Smooth muscle cell of the pulmonary artery (primary cell): ENCODE data around the gene RIMOC1. TPM values are rescaled to one million over a fixed set of nuclear protein-coding genes. Genes with fewer than 3 reads are reported as not detected.

Source experiments
- total RNA-seq: library from RNA; depleted of rRNA; stranded (reverse); fragments of >200 nt; gene quantifications from 2 replicates; pipeline ENCODE4 v1.2.3, GENCODE V29; 2014

Gene RIMOC1, protein sequence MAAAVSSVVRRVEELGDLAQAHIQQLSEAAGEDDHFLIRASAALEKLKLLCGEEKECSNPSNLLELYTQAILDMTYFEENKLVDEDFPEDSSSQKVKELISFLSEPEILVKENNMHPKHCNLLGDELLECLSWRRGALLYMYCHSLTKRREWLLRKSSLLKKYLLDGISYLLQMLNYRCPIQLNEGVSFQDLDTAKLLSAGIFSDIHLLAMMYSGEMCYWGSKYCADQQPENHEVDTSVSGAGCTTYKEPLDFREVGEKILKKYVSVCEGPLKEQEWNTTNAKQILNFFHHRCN
- 17.2 and 18.4 TPM in 2 replicates for total RNA-seq

DNA sequence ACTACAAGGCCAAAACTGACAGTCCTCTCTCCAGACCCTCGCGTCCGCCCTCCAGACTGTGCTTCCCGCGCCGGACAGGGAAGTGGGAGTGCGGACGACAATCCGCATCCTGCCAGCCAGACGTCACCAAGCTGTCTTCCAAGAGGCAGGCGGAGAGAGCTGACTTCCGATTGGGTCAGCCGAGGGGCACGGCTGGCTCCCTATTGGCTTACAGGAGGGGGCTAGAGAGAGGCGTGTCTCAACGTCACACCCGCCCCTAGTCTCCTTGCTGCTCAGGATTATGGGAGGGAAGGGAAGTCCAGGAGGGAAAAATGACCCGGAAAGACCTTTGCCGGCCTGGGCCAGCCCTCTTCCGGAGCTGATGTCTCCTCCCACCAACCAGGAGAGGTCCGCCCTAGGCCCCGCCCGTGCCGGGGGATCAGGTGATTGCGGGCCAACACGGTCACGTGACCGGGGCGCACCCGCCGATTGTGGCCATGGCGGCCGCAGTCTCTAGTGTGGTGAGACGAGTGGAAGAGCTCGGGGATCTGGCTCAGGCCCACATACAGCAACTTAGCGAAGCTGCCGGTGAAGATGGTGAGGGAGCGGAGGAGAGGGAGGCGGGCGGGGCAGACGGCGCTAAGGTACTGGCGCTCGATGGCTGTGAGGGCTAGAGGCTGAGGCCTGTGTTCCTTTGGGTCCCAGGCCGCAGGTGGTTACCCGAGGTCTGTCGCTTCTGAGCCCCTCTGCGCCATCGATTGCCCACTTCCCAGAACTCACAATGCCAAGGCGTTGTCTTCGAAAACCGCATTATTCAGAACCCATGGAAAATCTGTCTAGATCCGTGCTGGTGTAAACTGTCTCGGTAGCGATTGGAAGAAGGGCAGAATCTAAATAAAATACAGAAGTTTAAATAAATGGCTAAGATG lies at the start of gene RIMOC1:
RIMOC1 (plus strand) TSS at position 453 of the 908 bp plus-strand sequence; CDS start at position 477, 24 bp downstream.

GRCh38 chr5:41869724-41870626 lies 34.2 kb upstream of the RIMOC1 start, which contains the start of gene OXCT1:
Gene OXCT1, minus strand, starts transcription at chr5:41870425. Its CDS starts 67 bp downstream, at chr5:41870358.

GRCh38 chr5:41924872-41925554 lies 20.9 kb downstream of the RIMOC1 start, which contains the start of gene FBXO4:
Gene FBXO4, plus strand, starts transcription at chr5:41925281. Its CDS starts 29 bp downstream, at chr5:41925310.

Other genes with a start within 250 kb of the RIMOC1 start
- 50.7 and 57.1 TPM in 2 replicates for gene OXCT1, start 33.9 kb upstream of the RIMOC1 start, total RNA-seq
- 7.4 and 7.9 TPM in 2 replicates for gene FBXO4, start 20.9 kb downstream of the RIMOC1 start, total RNA-seq